Activated T-helper 1 cell treated with Interleukin-2 at 50 U/mL for 16 hours (primary cell): ENCODE data around the gene CEMP1.
A peak's percentile ranks its signal among the peaks of the same experiment; 100 is the strongest.

ENCODE experiments used
- DNase-seq: peaks from one replicate; pipeline ENCODE4 v3.0.0-alpha.2; 2020; ENCODE audit warnings: low read depth

Gene CEMP1

GRCh38 chr16:2500430-2500917, 30.7 kb downstream of the CEMP1 start:
- no peak for DNase-seq

DNA sequence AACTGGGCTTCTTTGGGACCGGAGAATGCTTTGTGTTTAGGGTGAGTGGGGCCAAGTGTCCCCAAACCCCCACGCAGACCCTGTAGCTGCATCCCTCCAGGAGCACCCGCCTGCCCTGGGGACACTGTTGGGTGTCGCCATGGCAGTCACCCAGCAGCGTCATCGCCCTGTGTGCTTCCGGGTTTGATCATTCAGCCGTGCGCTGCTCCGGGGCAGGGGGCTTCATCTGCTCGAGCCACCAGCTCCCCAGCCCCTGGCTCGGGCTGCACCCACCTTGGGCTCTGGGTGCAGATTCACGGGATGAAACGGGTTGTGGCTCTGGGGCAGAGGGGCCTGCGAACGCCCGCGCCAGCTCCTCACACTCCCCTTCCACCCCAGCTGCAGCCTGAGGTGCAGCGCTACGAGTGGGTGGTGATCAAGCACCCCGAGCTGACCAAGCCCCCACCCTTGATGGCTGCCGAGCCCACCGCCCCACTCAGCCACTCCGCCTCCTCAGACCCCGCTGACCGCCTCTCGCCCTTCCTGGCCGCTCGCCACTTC, 31.2 kb downstream of the CEMP1 start:
- DNase-seq = no peak

- no peak for DNase-seq
Observed at GRCh38 chr16:2499454-2499853, 31.8 kb downstream of the CEMP1 start.

DNA sequence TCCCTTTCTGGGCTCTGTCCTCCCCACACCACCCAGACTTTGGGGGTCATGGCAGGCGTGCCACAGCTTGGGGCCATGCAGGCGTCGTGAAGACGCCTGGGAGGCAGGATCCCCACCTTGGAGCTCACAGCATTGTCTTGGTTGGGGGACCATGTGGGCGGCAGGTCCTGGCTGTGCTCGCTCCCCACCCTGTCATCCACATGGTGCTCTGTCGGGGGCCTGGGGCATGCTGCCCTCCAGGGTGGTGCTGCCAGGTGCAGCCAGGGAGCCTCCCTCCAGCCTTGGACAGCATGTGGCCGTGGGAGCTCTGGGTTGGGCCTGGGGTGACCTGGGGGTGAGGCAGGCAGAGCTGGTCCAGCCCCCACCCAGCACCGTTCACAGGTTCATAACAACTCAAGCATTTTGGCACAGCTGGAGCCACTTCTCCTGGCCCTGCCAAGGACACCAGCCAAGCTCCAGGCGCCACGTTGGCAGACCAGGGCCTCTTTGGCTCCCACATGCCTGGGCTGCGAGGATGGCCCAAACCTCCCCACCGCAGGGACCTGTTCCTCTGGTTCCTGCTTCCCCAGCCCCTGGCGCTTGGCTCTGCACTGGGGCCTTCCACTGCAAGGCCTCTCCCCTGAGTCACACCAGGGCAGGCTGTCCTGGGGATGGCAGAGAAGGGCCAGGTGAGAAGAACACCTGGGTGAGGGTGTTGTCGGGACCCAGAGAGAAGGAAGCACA, 32.5 kb downstream of the CEMP1 start:
- no peak for DNase-seq

- no peak for DNase-seq
Observed at GRCh38 chr16:2497695-2498484, 33.3 kb downstream of the CEMP1 start.

DNA sequence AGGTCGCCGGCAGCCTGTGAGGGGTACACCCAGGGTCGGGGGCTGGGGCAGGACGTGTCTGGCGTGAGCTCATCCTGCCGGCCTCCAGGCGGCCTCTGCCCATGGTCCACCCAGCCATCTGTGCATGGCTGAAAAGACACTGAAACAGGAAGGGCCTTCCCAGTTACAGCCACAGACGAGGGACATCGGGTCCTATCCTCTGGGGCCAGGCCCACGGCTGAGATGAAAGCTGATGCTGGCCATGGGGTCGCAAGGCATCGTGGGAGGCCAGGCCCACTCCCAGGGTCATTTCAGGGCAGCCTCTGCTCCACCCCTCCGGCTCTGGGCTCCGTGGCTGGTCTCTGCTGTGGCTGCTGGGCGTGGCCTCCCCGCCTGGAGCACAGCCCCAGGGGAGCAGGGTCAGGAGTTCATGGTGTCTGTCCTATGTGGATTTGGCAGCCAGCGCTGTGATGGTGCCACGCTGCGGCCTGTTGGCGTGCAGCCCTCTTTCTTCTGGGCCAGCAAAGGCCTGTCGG, 34.0 kb downstream of the CEMP1 start:
- no peak for DNase-seq

GRCh38 chr16:2496223-2497115, 34.7 kb downstream of the CEMP1 start:
- no peak for DNase-seq

DNA sequence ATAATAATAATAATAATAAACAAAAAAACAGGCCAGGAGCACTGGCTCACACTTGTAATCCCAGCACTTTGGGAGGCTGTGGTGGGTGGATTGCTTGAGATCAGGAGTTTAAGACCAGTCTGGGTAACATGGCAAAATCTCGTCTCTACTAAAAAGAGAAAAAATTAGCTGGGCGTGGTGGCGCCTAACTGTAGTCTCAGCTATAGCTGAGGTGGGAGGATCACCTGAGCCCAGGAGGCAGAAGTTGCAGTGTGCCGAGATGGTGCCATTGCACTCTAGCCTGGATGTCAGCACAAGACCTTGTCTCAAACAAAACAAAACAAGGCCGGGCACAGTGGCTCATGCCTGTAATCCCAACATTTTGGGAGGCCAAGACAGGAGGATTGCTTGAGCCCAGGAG, 36.2 kb downstream of the CEMP1 start:
- DNase-seq = no peak

DNA sequence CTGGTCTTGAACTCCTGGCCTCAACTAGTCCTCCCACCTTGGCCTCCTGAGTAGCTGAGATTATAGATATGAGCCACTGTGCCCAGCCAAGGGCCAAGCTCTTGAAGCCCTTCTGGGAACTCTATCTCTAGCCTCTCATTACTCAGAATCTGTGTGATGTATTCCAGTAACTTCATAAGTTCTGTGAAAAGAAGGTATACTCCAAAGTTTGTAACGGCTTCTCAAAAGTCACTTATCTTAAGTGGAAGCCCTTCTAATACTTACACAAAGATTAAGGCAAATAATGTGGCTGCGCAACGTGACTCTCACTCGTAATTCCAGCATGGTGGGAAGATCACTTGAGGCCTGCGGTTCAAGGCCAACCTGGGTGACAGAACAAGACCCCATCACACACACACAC, 36.6 kb downstream of the CEMP1 start:
- DNase-seq = no peak

DNA sequence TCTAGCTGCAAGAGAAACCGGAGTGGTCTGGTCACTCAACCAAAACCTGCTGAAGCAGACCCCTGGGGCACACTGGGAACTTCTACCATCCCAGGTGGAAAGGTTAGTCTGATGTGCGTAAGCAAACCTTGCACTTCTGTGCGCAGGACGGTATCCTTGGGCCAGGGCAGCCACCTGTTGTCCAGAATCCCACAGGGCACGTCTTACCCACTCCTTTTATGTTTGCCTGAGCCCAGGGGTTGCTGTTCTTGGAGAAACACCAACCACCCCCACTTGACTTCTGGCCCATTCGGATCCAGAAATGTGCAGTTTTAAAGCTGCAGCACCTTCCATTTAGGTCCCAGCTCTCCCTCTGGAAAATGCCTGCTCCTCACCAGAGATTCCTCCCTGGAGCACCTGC, 37.6 kb downstream of the CEMP1 start:
- DNase-seq = no peak

GRCh38 chr16:2492292-2492691, 38.9 kb downstream of the CEMP1 start:
- no peak for DNase-seq

GRCh38 chr16:2490190-2491105, 40.8 kb downstream of the CEMP1 start:
- no peak for DNase-seq

DNA sequence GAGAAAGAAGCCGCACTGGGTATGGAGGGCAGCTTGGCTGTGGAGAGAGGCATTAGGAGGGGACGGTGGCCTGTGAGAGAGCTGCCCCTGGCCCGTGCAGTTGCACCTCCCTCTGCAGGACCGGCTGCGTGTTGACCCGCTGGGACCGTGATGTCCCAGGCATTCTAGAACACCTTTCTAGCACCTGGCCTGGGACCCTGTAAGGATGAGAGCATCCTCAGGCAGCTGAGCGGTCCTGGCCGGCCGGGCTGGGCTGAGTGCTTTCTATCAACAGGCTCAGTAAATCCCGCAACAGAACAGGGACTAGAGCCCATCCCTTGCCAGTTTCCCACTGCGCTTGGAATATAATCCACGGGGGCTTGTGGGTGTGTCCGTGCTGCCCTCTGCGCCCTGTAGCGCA, 41.6 kb downstream of the CEMP1 start:
- no peak for DNase-seq

- no peak for DNase-seq
Observed at GRCh38 chr16:2487903-2488531, 43.2 kb downstream of the CEMP1 start.

GRCh38 chr16:2487517-2487842, 43.7 kb downstream of the CEMP1 start:
- no peak for DNase-seq

DNA sequence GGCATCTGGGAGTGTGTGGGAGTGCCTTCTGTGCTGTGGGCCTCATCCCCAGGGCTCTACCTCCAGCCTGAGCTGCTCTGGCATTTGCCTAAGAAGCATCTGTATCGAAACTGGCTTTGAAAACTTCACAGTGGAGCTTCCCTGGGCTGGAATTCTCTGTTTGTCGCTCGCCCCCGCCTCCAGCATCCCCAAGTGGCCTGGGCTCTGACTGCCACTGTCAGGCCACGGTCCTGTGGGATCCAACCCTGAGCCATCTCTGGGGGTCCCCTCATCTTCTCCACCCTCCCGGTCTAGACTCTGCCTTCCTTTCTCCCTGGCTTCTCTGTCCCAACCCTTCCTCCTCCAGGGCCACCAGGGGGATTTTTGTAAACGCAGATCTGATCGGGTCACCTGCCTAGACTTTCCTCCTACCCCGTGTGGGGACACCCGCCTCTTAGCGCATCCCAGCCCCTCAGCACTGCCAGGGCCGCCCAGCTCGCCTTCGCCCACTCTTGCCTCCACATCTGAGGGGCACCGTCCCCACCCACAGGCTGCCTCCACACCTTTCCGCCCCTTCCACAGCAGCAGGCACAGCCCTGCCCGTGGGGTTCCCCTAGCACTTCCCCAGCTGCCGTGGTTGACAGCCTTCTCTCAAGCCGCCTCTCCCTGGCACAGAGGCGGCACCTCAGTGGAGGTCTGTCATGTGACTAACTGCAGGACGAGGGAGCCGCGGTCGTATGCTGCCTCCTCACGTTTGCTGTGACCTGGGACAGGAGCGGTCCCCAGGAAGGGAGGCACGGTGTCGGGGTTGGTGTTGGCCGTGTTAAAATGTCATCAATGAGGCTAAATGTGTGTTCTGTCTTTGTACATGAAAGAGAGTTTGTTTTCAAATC, 44.3 kb downstream of the CEMP1 start:
- peak; percentile 58 for DNase-seq

DNA sequence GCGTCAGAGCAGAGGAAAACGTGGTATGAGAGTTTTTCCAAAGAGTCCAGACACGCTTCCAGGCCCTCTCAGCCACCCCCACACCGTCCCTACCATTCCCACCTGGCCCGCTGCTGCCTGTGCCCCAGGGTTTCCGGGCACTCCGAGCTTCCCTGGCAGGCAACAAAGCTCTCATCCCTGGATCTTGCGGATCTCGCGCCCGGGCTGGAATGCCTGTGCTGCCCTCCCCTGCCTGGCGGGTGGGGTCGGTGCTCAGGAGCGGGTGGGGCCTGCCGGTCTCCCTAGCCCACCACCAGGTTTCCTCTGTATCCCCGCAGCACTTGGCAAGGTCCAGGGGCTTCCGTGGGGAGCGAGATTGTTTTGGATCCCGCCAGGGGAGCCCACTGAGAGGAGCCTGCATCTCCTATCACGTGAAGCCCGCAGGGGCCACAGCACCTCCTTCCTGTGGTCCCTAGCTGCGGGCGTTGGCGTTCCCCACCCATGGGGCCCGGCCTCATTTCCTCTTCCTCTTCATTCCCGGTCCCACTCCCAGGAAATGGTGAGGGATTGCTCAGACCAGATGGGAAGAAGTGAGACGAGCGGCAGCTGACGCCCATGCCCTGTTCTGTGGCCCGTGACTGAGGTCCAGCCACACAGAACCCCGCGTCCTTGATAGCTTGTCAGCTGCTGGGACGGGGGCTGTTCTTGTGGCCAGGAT, 45.2 kb downstream of the CEMP1 start:
- no peak for DNase-seq

DNA sequence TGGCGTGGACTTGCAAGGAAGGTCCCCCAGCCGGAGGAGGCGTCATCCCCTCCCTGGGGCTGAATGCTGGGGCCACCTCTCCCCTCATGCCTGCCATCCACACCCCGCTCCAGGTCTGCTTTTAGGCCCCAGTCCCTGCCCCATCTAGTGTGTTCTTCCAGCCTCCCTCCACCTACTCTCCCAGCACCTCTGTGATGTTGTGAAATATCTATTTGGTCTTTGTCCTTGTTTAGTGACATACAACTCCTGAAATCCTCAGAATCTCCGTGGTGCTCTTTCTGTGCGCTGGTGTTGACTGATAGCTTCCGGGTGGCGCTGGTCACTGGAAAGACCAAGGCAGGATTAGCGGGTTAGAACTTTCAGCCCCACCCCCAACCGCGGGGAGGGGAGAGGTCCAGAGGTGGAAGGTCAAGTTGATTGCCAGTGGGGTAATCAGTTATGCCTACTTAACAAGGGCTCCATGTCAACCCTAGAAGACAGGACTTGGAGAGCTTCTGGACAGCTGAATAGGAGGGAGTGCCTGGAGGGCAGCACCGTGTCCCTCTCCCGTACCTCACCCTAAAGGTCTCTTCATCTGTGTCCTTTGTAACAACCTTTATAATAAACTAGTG, 46.2 kb downstream of the CEMP1 start:
- DNase-seq = no peak
